Panc1 (cell line): ENCODE measurements around the gene ATP6V0C. TPM values are rescaled to one million over a fixed set of nuclear protein-coding genes. Genes with fewer than 3 reads are reported as not detected.

Experiments used
- ATAC-seq: fragments of 200-7000 bp; cut with Tn5 transposase; 2 replicates; pipeline ENCODE4 v1.9.1; 2020; ENCODE audit warnings: mild to moderate bottlenecking, moderate library complexity
- BruUV-seq: library from RNA; stranded (reverse); fragments of 400-500 nt; replicated peaks from 2 replicates; lab custom pipeline; 2021; lab: Mats Ljungman, UMichigan
- CTCF ChIA-PET: fragments of 300-600 bp; sonication (Branson Sonifier 250); formaldehyde crosslinking; loops from one replicate; lab custom pipeline; 2022; ENCODE audit warnings: antibody characterized with exemption; lab: Charles Lee
- POLR2A ChIA-PET: fragments of 300-600 bp; sonication (Branson Sonifier 250); formaldehyde crosslinking; loops from one replicate; lab custom pipeline; 2022; ENCODE audit warnings: antibody characterized with exemption; lab: Charles Lee
- DNase-seq: peaks from one replicate; pipeline ENCODE4 v3.0.0-alpha.2; 2010; ENCODE audit warnings: low read depth, low spot score
- H3K27ac ChIP-seq: 2 replicates; pipeline ENCODE4 v1.5.1; 2011; ENCODE audit warnings: mild to moderate bottlenecking, low read length, inconsistent platforms
- H3K27me3 ChIP-seq: fragments of 200-500 bp; sonication (Bioruptor generic); 2 replicates; pipeline ENCODE4 v1.6.0; 2014; ENCODE audit warnings: low read length, inconsistent platforms; ENCODE audit not compliant: control insufficient read depth, insufficient read depth
- H3K36me3 ChIP-seq: fragments of 200-500 bp; sonication (Bioruptor generic); 2 replicates; pipeline ENCODE4 v1.5.1; 2014; ENCODE audit warnings: inconsistent platforms, mild to moderate bottlenecking, low read length, moderate library complexity; ENCODE audit not compliant: control insufficient read depth, insufficient read depth
- H3K4me1 ChIP-seq: 2 replicates; pipeline ENCODE4 v1.5.1; 2011; ENCODE audit warnings: inconsistent platforms, mild to moderate bottlenecking, low read length, moderate library complexity; ENCODE audit not compliant: control insufficient read depth, insufficient read depth
- H3K4me3 ChIP-seq, 2 experiments: 2 replicates each; pipeline ENCODE4 v1.5.1; 2011 to 2012; ENCODE audit warnings: low read depth in 2 of 2, low read length in 2 of 2, mild to moderate bottlenecking in 2 of 2, inconsistent platforms in 1 of 2, moderate library complexity in 1 of 2
- H3K9me3 ChIP-seq: fragments of 200-500 bp; sonication (Bioruptor generic); 2 replicates; pipeline ENCODE4 v1.5.1; 2014; ENCODE audit warnings: low read depth, mild to moderate bottlenecking, inconsistent platforms, low read length, moderate library complexity; ENCODE audit not compliant: control insufficient read depth, insufficient read depth
- CTCF ChIP-seq: fragments of 450-650 bp; IDR thresholded peaks from 2 replicates; pipeline ENCODE4 v1.5.1; 2017; ENCODE audit warnings: mild to moderate bottlenecking
- POLR2AphosphoS5 ChIP-seq: IDR thresholded peaks from 2 replicates; pipeline ENCODE4 v1.6.1; 2012; ENCODE audit warnings: mild to moderate bottlenecking, low read depth, low read length, moderate library complexity
- REST ChIP-seq, 2 experiments: IDR thresholded peaks; 2 replicates each; pipeline ENCODE4 v1.6.1; 2011 to 2012; ENCODE audit warnings: low read depth in 2 of 2, control low read depth in 1 of 2, low read length in 1 of 2, mild to moderate bottlenecking in 1 of 2, moderate library complexity in 1 of 2; ENCODE audit not compliant: insufficient read depth in 1 of 2
- SIN3A ChIP-seq: IDR thresholded peaks from 2 replicates; pipeline ENCODE4 v1.6.1; 2012; ENCODE audit warnings: low read depth, mild to moderate bottlenecking, low read length, moderate library complexity, borderline replicate concordance; ENCODE audit not compliant: insufficient read depth
- TCF7L2 ChIP-seq: IDR thresholded peaks from 2 replicates; pipeline ENCODE4 v1.6.1; 2011; ENCODE audit warnings: mild to moderate bottlenecking, low read depth, low read length, inconsistent platforms
- in situ Hi-C: cut with HindIII; loops from 2 replicates; pipeline ENCODE4 v1.10.0; 2016; ENCODE audit warnings: low sequenced_read_pairs, low pct_unique_long_range_greater_than_20kb
- intact Hi-C: fragments of 100-400 bp; cut with micrococcal nuclease; formaldehyde crosslinking; loops from one replicate; pipeline ENCODE4 v1.10.0; 2022; ENCODE audit not compliant: unreplicated experiment
- total RNA-seq: library from RNA; stranded (reverse); gene quantifications from one replicate; pipeline ENCODE4 v1.2.1, GENCODE V29; 2021; ENCODE audit not compliant: unreplicated experiment

Gene ATP6V0C
- total RNA-seq, 1 experiment from 2014 or later: 282 TPM

DNA sequence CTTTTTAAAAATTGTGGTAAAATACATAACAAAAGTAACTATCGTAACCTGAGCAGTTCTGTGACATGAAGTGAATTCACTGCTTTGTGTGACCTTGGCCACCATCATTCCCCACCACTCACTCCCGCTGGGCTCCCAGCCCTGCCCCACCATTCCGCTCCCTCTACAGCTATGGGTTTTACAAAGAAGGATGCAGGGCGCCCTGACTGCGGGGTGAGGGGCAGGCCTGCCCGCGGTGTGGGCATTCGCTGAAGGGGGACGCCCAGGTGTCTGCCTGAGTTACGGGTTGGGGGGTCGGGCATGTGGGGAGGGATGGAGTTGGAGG is 17.6 kb downstream of the ATP6V0C start, which contains the start of gene CEMP1:
CEMP1 (minus strand) TSS at position 38 of the 325 bp plus-strand sequence. CDS start 335 bp downstream, outside the sequence.
- intact Hi-C loops (no loop called here), in situ Hi-C loops (no loop called here)
- Histone ChIP-seq H3K4me3 (peak within 1 kb of the TSS; percentile 50 to 75), H3K36me3 (peaks cover 3% of the 10 kb centered on the region; the same call in 1 of the 2 replicates), H3K27ac (peak within 1 kb of the TSS; percentile 87), H3K9me3 (no peaks in the 10 kb centered on the region), H3K27me3 (no peaks in the 10 kb centered on the region), H3K4me1 (peaks cover 16% of the 10 kb centered on the region)
- no TSS peak for BruUV-seq
- ChIA-PET CTCF (interaction anchor here (0.6 to 0.7 kb wide), 4 partner anchors 11 to 253 kb away, joined by 3 to 7 read pairs (median 6); no protein-coding TSS in a partner anchor), POLR2A (interaction anchor here (0.6 to 0.7 kb wide), 2 partner anchors 11 to 62 kb away, joined by 4 to 6 read pairs; no protein-coding TSS in a partner anchor)
- ATAC-seq (peak; percentile 39), DNase-seq (no peak)
- TF ChIP-seq POLR2AphosphoS5: no peak
- no peak for TF ChIP-seq TCF7L2
- TF ChIP-seq REST (IDR thresholded peaks at IDR 0.05; ENCODE audit: insufficient read depth in 1 of 2, low read depth in 2 of 2, low read length in 1 of 2): no peak
- TF ChIP-seq CTCF: no peak
- TF ChIP-seq SIN3A: no peak

GRCh38 chr16:2531696-2532493 is 18.1 kb downstream of the ATP6V0C start:
- peak overlapping the region; percentile 87 for H3K27ac ChIP-seq
- peaks cover 3% of the 10 kb centered on the region; the same call in 1 of the 2 replicates for H3K36me3 ChIP-seq
- CTCF ChIA-PET: interaction anchor here (0.7 kb wide), 2 partner anchors 16 to 47 kb away, joined by 5 to 7 read pairs; no protein-coding TSS in a partner anchor
- no TSS peak for BruUV-seq
- H3K9me3 ChIP-seq: no peaks in the 10 kb centered on the region
- H3K27me3 ChIP-seq: no peaks in the 10 kb centered on the region
- DNase-seq: peak; percentile 77
- H3K4me3 ChIP-seq: peak overlapping the region; percentile 50 to 75
- in situ Hi-C loops (no loop called here), intact Hi-C loops (no loop called here)
- peak; percentile 92 for ATAC-seq
- TF ChIP-seq TCF7L2 (no peak), SIN3A (peak; percentile 86; the same call in 1 of the 2 replicates), POLR2AphosphoS5 (peak; percentile 96), REST (IDR thresholded peaks at IDR 0.05; ENCODE audit: insufficient read depth in 1 of 2, low read depth in 2 of 2, low read length in 1 of 2) (0 out of 4 replicates have a peak, but pooled peaks of 1 of the 2 experiments have one; percentile 12), CTCF (no peak)
- H3K4me1 ChIP-seq: peaks cover 16% of the 10 kb centered on the region
- POLR2A ChIA-PET: interaction anchor here (0.7 kb wide), 1 partner anchor 11 kb away, joined by 6 read pairs; no protein-coding TSS in a partner anchor
